Colonic mucosa (tissue), 4 donors: ENCODE data around the gene KIF3A. TPM values are rescaled to one million over a fixed set of nuclear protein-coding genes. Genes with fewer than 3 reads are reported as not detected.

ENCODE experiments used
- DNase-seq: peaks from one replicate; pipeline ENCODE4 v3.0.0-alpha.2; 2020
- H3K27ac ChIP-seq: fragments of 200-600 bp; one replicate; pipeline ENCODE4 v1.8.0; 2021
- H3K27me3 ChIP-seq: fragments of 200-600 bp; one replicate; pipeline ENCODE4 v1.8.0; 2021
- H3K36me3 ChIP-seq: fragments of 200-600 bp; one replicate; pipeline ENCODE4 v1.8.0; 2021
- H3K4me1 ChIP-seq: fragments of 200-600 bp; one replicate; pipeline ENCODE4 v1.8.0; 2021; ENCODE audit warnings: mild to moderate bottlenecking
- H3K4me3 ChIP-seq: fragments of 200-600 bp; one replicate; pipeline ENCODE4 v1.8.0; 2021
- H3K9ac ChIP-seq, 2 donors: one replicate each; pipeline ENCODE4 v1.7.0; 2013; ENCODE audit warnings: control low read depth in 2 of 2, low read depth in 2 of 2, low read length in 2 of 2
- H3K9me3 ChIP-seq: fragments of 200-600 bp; one replicate; pipeline ENCODE4 v1.8.0; 2021
- intact Hi-C: fragments of 100-400 bp; cut with DNase I; formaldehyde crosslinking; loops from one replicate; pipeline ENCODE4 v1.14.1; 2022
- total RNA-seq, 2 donors: library from RNA; stranded (reverse); fragmentation: NEBNext Ultra II Directional in 1 of 2; extraction: Animal tissue kit (Norgen Biotek cat#: 25700) in 1 of 2; gene quantifications; one replicate each; pipeline ENCODE4 v1.2.1, GENCODE V29; 2021
- TF ChIP-seq, protein P1 (sequence below): fragments of 200-600 bp; IDR thresholded peaks from one replicate; pipeline ENCODE4 v1.8.0; 2022; ENCODE audit warnings: antibody characterized with exemption, mild to moderate bottlenecking
- donor health status: healthy.
- donor health status: DM: no; HTN: no; CAD: no.
- donor health status: DM: no; HTN: no; CAD: no.

Gene KIF3A
- total RNA-seq, 2 donors from 2014 or later = 4.0 to 5.2 TPM

DNA sequence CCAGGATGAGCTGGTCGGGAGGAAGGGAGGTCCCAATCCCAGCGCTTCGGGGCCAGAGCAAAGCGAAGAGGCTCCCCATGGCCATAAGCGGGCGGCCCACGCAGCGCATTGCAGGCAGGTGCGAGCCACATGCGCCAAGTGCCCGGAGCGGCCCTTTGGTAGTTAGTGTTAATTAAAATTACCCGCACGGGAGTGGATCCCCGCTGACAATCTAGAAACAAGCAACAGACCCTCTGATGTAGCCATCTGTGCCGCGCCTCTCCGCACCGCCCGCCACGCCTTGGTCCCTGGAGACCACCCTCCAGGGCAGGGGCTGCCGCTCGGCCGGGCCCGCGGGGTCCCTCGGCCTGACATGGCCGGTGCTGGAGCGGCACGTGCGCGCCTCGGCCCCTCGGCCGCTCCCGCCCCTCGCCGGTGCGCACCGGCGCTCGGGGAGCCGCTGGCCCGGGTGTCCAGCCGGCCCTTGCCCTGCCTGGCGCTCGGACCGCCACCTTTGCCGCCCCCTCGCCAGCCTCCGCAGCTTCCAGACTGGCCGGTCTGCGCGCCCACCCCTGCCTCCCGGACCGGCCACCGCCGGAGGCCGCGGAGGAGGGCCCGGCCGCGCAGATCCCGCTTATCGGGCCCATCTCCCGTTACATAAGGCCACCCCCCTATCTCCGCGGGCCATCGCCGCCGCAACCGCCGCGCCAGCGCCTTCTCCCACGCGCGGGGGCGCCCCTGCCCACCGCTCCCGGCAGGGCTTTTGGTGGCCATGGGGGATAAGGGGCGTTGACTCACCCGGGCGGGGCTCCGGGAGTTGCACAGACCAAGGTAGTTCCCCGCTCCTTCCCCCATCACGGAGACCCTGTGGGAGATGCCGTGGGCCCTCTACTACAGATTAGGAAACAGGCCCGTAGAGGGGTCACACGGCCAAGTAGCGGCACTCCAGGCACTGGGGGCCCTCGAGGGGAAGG lies 81.2 kb downstream of the KIF3A start:
- Histone ChIP-seq H3K36me3 (no peaks in the 10 kb centered on the region), H3K27ac (no peak overlapping the region), H3K4me3 (peak overlapping the region; percentile 30), H3K9ac (peak overlapping the region in 1 of 2 donors; percentile 26), H3K27me3 (peaks cover 18% of the 10 kb centered on the region), H3K9me3 (no peaks in the 10 kb centered on the region), H3K4me1 (peaks cover 4% of the 10 kb centered on the region)
- intact Hi-C loops = no loop called here
- peak; percentile 16 for DNase-seq
- TF ChIP-seq, protein P1, sequence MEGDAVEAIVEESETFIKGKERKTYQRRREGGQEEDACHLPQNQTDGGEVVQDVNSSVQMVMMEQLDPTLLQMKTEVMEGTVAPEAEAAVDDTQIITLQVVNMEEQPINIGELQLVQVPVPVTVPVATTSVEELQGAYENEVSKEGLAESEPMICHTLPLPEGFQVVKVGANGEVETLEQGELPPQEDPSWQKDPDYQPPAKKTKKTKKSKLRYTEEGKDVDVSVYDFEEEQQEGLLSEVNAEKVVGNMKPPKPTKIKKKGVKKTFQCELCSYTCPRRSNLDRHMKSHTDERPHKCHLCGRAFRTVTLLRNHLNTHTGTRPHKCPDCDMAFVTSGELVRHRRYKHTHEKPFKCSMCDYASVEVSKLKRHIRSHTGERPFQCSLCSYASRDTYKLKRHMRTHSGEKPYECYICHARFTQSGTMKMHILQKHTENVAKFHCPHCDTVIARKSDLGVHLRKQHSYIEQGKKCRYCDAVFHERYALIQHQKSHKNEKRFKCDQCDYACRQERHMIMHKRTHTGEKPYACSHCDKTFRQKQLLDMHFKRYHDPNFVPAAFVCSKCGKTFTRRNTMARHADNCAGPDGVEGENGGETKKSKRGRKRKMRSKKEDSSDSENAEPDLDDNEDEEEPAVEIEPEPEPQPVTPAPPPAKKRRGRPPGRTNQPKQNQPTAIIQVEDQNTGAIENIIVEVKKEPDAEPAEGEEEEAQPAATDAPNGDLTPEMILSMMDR = no peak

DNA sequence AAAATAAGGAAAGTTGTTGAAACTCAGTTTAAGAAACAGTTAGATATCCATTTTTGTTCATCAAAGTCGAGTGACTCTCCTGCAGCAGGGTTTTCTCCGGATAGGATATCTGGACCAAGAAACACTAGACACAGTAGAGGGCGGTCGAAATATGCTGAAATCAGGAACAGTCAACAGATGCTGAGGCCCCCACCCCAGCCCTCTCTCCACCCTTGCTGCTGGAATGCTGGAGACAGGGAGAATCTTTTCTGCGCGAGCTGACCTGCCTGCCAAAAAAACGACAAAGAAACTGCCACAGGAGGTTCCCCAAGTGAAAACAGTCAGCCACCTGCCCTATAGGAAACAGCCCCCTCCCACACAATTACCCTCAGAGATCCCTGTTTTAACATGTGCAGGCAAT lies 83.6 kb downstream of the KIF3A start:
- Histone ChIP-seq H3K27me3 (peaks cover 18% of the 10 kb centered on the region), H3K9me3 (no peaks in the 10 kb centered on the region), H3K27ac (no peak overlapping the region), H3K4me3 (no peak overlapping the region), H3K36me3 (no peaks in the 10 kb centered on the region), H3K9ac (no peak overlapping the region), H3K4me1 (peaks cover 4% of the 10 kb centered on the region)
- intact Hi-C loops = no loop called here
- TF ChIP-seq, protein P1 = no peak
- no peak for DNase-seq

DNA sequence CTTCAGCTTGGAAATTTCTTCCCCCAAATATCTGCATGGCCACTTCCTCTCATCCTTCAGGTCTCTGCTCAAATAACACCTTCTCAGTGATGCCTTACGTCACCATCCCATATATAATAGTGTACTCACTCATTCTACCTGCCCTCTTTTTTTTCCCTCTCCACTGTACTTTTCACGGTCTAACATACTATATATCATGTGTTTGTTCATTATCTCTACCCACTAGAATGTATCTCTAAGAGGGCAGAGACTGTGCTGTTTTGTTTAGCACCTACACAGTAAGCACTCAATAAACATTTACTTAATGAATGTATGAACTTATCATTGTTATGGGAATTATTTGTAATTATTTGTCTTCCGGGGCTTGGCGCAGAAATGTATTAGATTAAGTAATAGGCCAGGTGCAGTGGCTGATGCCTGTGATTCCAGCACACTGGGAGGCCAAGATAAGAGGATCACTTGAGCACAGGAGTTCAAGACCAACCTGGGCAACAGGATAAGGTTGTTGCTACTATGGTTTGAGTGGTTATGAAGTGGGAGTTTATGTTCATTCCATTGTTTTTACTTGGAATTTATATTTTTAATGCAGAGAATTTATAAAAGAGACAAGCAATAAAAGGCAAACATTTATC lies 85.4 kb downstream of the KIF3A start:
- no peaks in the 10 kb centered on the region for H3K36me3 ChIP-seq
- intact Hi-C loops = no loop called here
- no peak overlapping the region for H3K4me3 ChIP-seq
- H3K9ac ChIP-seq = no peak overlapping the region
- H3K27ac ChIP-seq = no peak overlapping the region
- TF ChIP-seq, protein P1 = no peak
- H3K27me3 ChIP-seq = peaks cover 17% of the 10 kb centered on the region
- no peaks in the 10 kb centered on the region for H3K9me3 ChIP-seq
- peaks cover 4% of the 10 kb centered on the region for H3K4me1 ChIP-seq
- no peak for DNase-seq

DNA sequence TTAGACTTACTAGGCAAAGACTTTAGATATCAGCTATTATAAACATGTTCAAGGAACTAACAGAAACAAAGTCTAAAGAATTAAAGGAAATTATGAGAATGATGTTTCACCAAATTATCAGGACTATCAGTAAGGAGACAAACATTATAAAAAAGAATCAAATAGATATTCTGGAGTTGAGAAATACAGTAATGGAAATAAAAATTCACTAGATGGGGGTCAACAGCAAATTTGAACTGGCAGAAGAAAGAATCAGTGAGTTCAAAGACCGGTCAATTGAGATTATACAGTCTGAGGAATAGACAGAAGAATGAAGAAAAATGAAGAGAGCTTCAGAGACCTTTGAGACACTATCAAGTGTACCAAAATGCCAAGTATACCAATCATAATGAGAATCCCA lies 89.0 kb downstream of the KIF3A start:
- TF ChIP-seq, protein P1 = no peak
- no peaks in the 10 kb centered on the region for H3K36me3 ChIP-seq
- H3K9ac ChIP-seq = no peak overlapping the region
- no peak overlapping the region for H3K4me3 ChIP-seq
- no peaks in the 10 kb centered on the region for H3K27me3 ChIP-seq
- no peaks in the 10 kb centered on the region for H3K4me1 ChIP-seq
- H3K9me3 ChIP-seq = no peaks in the 10 kb centered on the region
- intact Hi-C loops = no loop called here
- DNase-seq = no peak
- H3K27ac ChIP-seq = no peak overlapping the region

DNA sequence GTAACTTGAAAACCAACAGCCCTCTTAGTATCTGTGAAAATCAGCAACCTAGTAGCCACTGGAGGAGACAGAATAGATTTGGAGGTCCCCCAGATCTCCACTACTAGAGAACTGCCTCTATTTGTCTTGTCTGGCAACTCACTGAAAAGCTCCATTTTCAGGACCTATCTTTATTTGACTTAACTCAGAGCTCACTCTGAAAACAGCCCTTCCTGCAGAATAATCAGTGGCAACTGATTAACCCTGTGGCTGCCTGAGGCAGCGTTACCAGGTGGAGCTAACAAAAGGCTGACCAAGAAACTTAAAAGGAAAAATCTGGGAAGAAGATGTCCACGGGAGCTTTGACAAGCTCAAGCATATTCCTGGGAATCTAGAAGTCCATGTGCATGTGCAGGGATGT lies 89.9 kb downstream of the KIF3A start:
- intact Hi-C loops = no loop called here
- H3K27ac ChIP-seq = no peak overlapping the region
- TF ChIP-seq, protein P1 = no peak

More for the DNA sequence above, 89.9 kb downstream of the KIF3A start:
- Histone ChIP-seq H3K36me3 (no peaks in the 10 kb centered on the region), H3K9ac (no peak overlapping the region), H3K4me3 (no peak overlapping the region), H3K4me1 (no peaks in the 10 kb centered on the region), H3K9me3 (no peaks in the 10 kb centered on the region), H3K27me3 (no peaks in the 10 kb centered on the region)
- DNase-seq = no peak
